CD4-positive, alpha-beta T cell treated with Interleukin-12 subunit alpha and Interleukin-12 subunit beta, for 1 hour (primary cell): Measurements from ENCODE around the gene GH2.
"Not testable (repeated sequence)": the region's sequence is repeated elsewhere in the genome, so short reads cannot be mapped to it uniquely, and the experiment has no call there.

Experiments
- DNase-seq: peaks from one replicate; pipeline ENCODE4 v3.0.0-alpha.2; 2020

The GH2 gene

DNA sequence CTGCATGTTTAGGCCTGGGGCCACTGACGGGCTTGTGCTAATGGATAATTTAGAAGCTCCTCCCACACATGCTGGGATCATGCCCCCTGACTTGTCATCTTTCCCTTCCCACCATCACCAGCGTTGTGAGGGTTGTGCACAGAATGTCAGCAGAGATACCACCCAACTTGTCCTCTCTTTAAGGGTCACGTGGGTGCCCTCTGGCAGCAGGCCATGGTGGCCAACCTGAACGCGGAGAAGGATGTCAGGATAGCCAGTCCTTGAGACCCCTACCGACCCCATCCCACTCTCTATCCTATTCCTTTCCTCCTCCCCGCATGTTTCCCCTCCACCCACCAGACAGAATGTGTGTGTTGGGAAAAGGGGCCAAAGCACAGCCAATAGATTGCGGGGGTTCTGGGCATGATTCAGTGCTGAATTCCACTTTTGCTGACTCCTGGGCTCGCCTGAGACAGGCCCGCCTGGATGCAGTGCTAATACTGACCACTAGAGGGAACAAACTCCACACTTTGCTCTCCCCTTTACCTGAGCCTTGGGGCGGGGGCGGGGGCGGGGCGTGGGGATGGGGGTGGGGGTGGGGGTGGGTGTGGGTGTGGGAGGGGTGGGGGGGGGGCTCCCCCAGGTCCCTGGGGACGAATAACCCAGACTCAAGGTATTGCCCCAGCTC, at the start of gene GH2:
GH2 (minus strand) TSS at position 10 of the 667 bp plus-strand sequence. CDS start 143 bp downstream, outside the sequence.
- DNase-seq, result peak; percentile 71

DNA sequence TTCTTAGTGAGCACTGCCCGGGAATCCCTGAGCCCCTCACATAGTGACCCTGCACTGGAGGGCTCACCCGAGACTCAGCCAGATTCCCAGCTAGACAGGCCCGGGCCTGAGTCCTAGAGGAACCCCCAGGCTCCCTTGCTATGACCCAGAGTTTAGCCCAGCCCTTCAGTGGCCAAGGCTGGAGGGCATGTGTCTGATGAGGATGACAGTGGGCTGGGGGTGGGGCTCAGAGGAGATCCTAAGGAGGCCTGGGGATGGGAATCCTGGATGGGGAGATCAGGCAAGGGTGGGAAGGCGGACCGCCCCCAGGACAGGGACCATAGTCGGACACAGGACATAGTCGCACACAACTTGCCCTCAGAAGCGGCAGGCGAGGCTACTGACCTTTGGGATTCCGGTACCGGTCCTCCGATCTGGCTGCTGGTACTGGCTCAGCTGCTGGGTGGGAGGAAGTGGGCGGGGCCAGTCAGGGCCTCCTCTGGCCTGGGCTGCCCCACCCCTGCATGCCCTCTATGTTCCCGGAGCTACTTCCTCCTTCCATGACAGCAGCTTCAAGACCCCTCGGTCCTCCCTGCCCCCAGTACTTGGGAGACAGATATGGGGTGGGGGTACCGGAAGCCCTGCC, 49.3 kb upstream of the GH2 start:
- peak; percentile 70 for DNase-seq

DNA sequence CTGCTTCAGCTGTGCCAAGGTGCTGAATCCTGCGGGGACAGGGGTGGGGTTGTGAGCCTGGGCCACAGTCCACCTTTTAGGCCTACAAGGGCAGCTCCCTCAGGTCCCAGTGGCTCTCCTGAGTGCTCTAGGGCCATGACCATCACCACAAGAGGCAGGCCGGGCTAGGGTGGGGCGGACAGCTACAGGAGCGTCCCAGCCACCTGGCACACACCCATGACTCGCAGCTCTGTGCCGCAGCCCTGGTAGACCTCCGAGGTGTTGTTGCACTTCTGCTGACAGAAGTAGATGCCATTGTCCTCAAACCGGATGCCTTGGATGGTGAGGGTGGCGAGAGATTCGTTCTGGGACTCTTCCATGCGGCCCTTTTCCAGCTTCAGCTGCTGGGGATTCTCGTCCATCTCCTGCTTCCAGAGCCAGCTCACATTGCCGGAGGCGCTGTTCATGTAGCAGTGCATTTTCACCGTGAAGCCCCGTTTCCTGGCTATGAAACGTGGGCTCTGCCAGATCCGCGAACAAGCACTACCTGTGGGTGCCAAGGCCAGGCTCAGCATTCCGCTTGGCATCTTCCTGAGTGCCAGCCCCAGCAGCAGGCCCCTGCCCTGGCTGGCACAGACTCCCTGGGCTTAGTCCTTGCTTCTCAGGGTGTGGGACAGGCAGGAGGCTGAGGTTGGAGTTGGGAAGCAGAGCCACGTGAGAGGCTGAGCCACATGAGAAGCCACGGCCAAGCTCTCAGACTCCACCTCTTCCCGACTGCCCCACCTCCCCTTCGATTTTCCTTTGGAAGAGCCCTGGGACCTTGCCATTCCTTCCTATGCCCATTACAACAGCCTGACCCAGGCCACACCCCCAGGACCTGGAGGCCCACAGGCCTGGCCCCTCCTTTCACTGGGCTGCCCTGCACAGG, 48.4 kb upstream of the GH2 start:
- no peak for DNase-seq

DNA sequence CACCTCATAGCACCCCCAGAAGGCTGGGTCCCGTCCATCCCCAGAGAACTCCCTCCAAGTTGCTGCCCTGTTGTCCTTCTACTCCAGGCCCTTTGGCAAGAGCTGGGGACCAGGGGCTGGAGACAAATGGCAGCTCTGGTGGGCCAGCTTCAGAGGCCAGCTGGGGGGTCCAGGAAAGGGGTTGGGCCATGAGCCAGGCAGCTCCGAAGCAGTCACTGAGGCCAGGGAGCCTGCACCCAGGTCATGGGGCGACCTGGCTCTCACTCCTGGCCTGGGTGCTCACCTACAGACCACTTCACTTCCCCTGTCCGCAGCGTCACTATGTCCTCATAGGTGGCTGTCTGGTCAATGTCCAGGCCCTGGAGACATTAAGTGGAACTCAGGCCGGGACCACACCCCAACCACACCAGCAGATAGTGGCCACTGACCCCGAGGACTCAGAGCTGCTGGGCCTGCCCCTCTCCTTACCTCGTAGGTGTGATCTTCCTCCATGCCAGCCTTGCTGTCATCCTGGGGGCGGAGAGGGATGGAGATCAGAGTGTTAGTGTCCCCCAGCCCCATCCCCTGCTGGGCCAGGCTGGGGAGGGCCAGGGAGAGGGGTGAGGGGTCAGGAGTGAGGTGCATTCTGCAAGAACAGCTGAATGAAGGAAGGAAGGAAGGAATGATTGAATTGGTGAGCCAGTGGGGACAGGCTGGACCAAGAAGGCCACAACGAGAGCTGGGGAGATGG, 47.4 kb upstream of the GH2 start:
- no peak for DNase-seq

DNA sequence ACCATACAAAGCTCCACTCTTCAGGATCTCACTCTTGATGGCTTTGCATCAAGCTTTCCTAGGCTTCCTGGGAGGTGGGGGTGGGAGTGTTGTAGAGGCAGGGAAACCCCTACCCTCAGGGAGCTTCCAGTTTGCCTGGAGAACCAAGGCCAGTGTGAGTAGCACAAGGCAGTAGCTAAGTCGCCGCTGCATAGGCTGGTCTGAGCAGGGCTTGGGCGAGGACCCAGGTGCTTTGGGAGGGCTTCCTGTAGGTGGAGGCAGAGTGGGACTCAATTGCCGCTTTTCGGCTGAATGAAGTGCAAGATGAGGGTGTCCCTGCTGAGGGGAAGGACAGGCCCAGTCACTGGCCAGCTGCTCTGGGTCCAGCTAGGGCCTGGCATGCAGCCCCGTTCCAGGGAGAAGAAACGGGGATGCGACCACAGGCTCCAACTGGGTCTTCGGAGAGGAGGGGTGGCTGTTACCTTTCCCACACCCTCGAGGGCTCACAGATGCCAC, 46.5 kb upstream of the GH2 start:
- DNase-seq, result no peak

DNA sequence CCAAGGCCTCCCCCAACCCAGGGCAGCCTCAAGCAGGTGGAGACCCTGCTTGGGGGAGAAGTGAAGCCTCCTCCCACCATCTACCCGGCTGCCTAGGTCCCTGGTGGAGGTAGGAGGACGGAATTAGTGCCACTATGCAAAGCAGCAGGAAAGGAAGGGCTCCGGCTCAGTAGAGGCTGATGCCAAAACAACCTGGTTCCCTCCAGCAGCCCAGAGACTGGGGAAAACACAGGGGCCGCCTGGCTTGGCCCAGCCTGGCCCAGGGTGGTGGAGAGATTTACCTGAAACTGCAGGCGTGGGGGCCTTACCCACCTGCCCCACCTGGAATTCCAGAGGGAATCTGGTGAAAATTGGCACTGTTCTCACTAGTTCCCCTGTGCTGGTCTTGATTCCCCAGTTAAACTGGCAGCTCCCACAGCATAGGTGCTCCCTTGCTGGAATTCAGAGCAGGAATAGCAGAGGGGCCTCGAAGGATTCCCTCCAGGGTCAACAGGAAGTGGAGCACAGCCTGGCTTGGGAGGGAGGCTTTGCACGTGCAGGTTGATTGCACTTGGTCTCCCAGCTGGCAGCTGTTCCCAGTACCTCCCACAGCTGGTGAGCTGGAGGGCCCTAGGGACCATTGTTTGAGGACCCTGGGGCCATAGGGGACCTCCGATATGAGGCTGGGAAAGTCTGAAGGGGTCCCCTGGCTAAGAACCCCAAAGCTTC, 45.9 kb upstream of the GH2 start:
- DNase-seq, result no peak

DNA sequence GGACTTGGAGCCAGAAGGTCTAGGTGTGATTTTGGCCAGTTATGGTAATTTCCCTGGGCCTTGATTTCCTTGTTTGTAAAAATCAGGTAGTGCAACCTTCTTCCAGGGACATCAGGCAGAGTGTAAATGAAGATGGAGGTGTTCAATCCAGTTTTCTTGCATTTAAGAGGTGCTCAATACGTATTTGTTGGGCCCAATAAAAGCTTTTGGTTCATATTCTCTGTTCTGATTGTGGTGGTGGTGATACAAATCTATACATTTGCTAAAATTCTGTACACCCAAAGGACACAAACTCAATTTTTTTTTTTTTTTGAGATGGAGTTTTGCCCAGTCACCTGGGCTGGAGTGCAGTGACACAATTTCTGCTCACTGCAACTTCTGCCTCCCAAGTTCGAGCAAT, 44.4 kb upstream of the GH2 start:
- no peak for DNase-seq

DNA sequence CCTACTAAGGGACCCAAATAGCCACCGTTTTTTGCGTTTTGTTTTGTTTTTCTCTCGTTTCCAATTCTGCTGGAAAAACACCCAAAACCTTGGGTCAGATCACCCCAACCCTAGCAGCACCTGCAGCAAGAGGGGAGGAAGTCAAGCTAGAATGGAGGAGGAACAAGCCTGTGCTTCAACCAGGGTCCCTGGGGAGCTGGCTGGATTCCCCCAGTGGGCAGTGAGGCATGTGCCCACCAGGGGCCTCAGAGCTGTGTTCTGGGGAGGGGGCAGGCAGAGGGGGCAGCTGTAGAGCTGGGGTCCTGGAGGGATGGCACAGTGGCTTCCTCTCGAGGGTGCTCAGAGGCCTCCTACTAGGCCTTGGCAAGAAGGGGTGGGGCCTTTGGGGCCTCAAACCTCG, 43.9 kb upstream of the GH2 start:
- no peak for DNase-seq

DNA sequence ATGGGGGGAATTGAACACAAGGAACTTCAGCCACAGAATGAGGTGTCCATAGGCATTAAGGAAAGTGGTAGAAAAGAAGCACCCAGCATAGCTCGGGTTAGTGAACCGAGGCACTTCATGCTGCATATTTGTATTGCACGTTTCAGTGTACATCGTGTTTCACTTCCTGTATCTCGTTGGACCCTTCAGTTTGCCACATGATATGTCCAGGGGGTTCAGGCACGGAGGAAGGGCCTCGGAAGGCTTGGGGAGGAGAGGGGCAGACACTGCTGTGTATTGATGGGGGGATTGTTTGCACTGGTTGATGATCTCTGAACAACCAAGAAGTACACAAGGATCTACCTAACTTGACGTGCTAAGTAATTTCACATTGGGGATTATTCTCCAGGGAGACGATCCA, 40.7 kb upstream of the GH2 start:
- not testable (repeated sequence) for DNase-seq

DNA sequence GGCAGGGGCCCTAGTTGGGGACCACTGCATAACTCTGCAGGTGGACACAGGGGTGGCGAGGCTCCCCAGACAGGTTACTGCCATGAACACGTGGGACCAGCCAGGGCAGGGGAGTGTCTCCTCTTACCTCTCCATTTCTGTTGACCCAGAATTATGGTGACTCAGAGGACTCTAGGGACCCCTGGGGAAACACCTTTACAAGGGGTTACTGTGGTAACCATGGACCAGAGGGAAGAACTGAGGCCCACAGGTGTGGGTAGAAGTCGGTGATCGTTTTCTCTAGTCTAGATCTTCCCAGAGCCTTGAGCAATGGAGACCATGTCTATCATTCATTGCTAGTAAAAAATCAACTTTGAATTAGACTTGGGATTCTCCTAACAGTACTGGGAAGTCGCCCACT, 39.0 kb upstream of the GH2 start:
- not testable (repeated sequence) for DNase-seq

DNA sequence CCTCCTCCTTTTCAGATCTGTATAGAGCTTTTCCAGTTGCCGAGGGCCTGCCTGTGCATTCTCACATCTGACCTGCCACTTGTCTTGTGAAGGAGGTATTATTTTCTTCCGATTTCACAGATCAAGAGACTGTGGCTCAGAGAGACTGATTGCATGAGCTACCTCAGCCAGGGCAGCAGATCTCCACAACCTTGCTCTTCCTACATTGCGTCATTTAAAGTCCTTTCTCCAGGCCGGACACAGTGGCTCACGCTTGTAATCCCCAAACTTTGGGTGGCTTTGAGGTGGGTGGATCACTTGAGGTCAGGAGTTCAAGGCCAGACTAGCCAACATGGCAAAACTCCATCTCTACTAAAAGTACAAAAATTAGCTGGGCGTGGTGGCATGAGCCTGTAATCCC, 38.3 kb upstream of the GH2 start:
- DNase-seq, result not testable (repeated sequence)

DNA sequence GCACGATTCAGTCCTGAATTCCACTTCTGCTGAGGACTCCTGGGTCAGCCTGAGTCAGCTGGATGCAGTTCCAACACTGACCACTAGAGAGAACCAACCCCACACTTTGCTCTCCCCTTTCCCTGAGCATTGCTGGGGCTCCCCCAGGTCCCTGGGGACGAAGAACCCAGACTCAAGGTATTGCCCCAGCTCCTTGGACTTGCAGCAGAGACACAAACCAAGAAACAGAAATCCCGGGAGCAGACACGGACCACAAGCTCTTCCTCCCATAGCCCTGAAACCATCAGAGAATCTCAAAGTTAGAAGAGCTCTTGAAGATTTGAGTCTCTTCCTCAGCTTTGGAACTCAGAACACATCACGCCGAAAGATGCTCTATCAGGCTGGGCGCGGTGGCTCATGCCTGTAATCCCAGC, 37.6 kb upstream of the GH2 start:
- peak; percentile 85 for DNase-seq

DNA sequence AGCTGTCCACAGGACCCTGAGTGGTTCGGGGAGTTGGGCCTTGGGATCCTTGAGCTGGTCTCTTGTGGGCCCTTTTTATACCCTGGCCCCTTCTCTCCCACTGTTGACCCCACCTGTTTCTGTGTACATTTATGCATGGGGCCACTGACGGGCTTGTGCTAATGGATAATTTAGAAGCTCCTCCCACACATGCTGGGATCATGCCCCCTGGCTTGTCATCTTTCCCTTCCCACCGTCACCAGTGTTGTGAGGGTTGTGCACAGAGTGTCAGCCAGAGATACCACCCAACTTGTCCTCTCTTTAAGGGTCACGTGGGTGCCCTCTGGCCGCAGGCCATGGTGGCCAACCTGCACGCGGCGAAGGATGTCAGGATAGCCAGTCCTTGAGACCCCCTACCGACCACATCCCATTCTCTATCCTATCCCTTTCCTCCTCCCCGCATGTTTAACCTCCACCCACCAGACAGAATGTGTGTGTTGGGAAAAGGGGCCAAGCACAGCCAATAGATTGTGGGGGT, 37.1 kb upstream of the GH2 start, which contains the start of gene GH1:
GH1 (minus strand) TSS at position 51 of the 517 bp plus-strand sequence. CDS start 63 bp downstream, outside the sequence.
- not testable (repeated sequence) for DNase-seq

DNA sequence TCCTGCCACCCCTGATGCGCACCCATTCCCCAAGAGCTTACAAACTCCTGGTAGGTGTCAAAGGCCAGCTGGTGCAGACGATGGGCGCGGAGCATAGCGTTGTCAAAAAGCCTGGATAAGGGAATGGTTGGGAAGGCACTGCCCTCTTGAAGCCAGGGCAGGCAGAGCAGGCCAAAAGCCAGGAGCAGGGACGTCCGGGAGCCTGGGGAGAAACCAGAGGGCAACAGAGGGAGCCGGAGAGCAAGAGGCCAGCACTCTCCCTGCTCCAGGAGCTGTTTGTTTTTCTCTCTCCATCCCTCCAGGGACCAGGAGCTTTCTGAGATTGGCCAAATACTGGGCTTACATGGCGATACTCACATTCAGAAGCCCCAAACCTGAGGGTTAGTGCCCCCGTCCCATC, 36.6 kb upstream of the GH2 start:
- DNase-seq, result no peak

DNA sequence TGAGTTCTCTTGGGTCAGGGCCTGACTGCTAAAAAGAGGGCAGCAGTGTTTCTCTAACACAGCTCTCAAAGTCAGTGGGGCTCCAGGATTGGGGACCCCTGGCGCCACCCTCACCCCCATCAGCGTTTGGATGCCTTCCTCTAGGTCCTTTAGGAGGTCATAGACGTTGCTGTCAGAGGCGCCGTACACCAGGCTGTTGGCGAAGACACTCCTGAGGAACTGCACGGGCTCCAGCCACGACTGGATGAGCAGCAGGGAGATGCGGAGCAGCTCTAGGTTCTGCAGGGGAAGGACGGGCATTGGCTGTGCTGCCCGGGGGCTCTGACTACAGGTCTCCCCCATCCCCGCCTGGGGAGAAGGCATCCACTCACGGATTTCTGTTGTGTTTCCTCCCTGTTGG, 35.9 kb upstream of the GH2 start:
- DNase-seq, result no peak

DNA sequence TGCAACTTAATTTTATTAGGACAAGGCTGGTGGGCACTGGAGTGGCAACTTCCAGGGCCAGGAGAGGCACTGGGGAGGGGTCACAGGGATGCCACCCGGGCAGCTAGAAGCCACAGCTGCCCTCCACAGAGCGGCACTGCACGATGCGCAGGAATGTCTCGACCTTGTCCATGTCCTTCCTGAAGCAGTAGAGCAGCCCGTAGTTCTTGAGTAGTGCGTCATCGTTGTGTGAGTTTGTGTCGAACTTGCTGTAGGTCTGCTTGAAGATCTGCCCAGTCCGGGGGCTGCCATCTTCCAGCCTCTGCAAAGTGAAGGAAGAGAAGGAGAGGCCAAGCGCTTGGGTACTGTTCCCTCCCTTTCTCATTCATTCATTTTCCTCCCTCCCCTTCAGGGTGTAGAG, 35.5 kb upstream of the GH2 start:
- DNase-seq, result not testable (repeated sequence)

DNA sequence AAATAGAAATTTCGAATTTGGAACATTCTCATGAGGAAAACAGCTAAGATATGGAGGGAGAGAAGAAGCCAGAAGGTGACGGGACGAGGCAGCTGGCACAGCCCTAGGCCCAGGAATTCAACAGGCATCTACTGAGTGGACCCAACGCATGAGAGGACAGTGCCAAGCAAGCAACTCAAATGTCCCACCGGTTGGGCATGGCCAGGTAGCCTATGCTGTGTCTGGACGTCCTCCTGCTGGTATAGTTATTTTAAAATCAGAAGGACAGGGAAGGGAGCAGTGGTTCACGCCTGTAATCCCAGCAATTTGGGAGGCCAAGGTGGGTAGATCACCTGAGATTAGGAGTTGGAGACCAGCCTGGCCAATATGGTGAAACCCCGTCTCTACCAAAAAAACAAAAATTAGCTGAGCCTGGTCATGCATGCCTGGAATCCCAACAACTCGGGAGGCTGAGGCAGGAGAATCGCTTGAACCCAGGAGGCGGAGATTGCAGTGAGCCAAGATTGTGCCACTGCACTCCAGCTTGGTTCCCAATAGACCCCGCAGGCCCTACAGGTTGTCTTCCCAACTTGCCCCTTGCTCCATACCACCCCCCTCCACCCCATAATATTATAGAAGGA, 34.9 kb upstream of the GH2 start:
- DNase-seq, result no peak

DNA sequence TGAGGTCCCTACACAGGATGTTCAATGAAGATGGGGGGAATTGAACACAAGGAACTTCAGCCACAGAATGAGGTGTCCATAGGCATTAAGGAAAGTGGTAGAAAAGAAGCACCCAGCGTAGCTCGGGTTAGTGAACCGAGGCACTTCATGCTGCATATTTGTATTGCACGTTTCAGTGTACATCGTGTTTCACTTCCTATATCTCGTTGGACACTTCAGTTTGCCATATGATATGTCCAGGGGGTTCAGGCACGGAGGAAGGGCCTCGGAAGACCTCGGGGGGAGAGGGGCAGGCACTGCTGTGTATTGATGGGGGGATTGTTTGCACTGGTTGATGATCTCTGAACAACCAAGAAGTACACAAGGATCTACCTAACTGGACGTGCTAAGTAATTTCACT, 34.0 kb upstream of the GH2 start:
- not testable (repeated sequence) for DNase-seq

DNA sequence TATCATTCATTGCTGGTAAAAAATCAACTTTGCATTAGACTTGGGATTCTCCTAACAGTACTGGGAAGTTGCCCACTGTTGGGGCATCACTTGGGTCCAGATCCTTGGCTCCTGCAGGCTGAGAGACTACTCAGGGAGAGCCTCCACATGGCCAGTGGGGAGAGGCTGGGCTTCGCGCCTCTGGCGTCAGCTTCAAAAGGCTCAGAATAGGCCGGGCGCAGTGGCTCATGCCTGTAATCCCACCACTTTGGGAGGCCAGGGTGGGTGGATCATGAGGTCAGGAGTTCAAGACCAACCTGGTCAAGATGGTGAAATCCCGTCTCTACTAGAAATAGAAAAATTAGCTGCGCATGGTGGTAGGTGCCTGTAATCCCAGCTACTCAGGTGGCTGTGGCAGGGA, 32.7 kb upstream of the GH2 start:
- DNase-seq, result no peak

DNA sequence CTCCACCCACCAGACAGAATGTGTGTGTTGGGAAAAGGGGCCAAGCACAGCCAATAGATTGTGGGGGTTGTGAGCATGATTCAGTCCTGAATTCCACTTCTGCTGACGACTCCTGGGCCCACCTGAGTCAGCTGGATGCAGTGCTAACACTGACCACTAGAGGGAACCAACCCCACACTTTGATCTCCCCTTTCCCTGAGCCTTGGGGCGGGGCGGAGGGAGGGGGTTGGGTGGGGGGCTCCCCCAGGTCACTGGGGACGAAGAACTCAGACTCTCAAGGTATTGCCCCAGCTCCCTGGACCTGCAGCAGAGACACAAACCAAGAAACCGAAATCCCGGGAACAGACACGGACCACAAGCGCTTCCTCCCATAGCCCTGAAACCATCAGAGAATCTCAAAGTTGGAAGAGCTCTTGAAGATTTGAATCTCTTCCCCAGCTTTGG, 29.9 kb upstream of the GH2 start:
- DNase-seq, result peak; percentile 68

DNA sequence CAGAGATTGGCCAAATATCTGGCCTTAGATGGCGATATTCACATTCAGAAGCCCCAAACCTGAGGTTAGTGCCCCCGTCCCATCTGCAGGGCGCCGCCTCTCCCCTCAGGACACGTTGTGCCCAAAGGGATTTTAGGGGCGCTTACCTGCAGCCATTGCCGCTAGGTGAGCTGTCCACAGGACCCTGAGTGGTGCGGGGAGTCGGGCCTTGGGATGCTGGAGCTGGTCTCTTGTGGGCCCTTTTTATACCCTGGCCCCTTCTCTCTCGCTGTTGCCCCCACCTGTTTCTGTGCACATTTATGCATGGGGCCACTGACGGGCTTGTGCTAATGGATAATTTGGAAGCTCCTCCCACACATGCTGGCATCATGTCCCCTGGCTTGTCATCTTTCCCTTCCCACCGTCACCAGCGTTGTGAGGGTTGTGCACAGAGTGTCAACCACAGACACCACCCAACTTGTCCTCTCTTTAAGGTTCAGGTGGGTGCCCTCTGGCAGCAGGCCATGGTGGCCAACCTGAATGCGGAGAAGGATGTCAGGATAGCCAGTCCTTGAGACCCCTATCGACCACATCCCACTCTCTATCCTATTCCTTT, 29.4 kb upstream of the GH2 start, which contains the start of gene CSHL1:
CSHL1 (minus strand) TSS at position 218 of the 595 bp plus-strand sequence; CDS start at position 156, 62 bp downstream.
- DNase-seq, result no peak
